Neutrophil (primary cell): ENCODE data around the gene RPS6KA2.

Experiments
- H3K27ac ChIP-seq: fragments of 200-600 bp; sonication (generic); 2 replicates; pipeline ENCODE4 v1.5.1; 2016; ENCODE audit warnings: mild to moderate bottlenecking, moderate library complexity
- H3K27me3 ChIP-seq: fragments of 200-600 bp; sonication (generic); 2 replicates; pipeline ENCODE4 v1.6.0; 2016; ENCODE audit warnings: mild to moderate bottlenecking
- H3K36me3 ChIP-seq: fragments of 200-600 bp; sonication (generic); 2 replicates; pipeline ENCODE4 v1.5.1; 2017
- H3K4me1 ChIP-seq, 2 experiments: fragments of 200-600 bp in 1 of 2; sonication (generic) in 1 of 2; 1 replicate in 1 of 2; 2 replicates in 1 of 2; pipeline versions ENCODE4 v1.5.1 to v1.6.1; 2013 to 2016; ENCODE audit warnings: low read depth in 1 of 2, low read length in 1 of 2, mild to moderate bottlenecking in 1 of 2, moderate library complexity in 1 of 2; ENCODE audit not compliant: control insufficient read depth in 1 of 2, insufficient read depth in 1 of 2
- H3K4me3 ChIP-seq, 2 experiments: fragments of 200-600 bp in 1 of 2; sonication (generic) in 1 of 2; 1 replicate in 1 of 2; 2 replicates in 1 of 2; pipeline ENCODE4 v1.5.1; 2013 to 2016; ENCODE audit warnings: low read depth in 1 of 2, low read length in 1 of 2, mild to moderate bottlenecking in 1 of 2, moderate library complexity in 1 of 2
- H3K9me3 ChIP-seq: fragments of 200-600 bp; sonication (generic); 2 replicates; pipeline ENCODE4 v1.5.1; 2016
- CTCF ChIP-seq: fragments of 200-600 bp; sonication (generic); IDR thresholded peaks from 2 replicates; pipeline ENCODE4 v1.5.1; 2016; ENCODE audit warnings: antibody characterized with exemption

Gene RPS6KA2

GRCh38 chr6:166488076-166488685, 138.9 kb downstream of the RPS6KA2 start:
- peak overlapping the region; percentile 85 for H3K27ac ChIP-seq
- peak overlapping the region; percentile 38 to 56 for H3K4me3 ChIP-seq
- TF ChIP-seq CTCF = no peak
- no peaks in the 10 kb centered on the region for H3K27me3 ChIP-seq
- peaks cover 77% of the 10 kb centered on the region for H3K36me3 ChIP-seq
- H3K4me1 ChIP-seq = peaks cover 9 to 12% of the 10 kb centered on the region in 2 experiments
- H3K9me3 ChIP-seq = no peaks in the 10 kb centered on the region

GRCh38 chr6:166487148-166487547, 139.9 kb downstream of the RPS6KA2 start:
- Histone ChIP-seq H3K4me1 (peaks cover 9 to 12% of the 10 kb centered on the region in 2 experiments), H3K27me3 (no peaks in the 10 kb centered on the region), H3K4me3 (no peak overlapping the region), H3K27ac (peak overlapping the region; percentile 85), H3K9me3 (no peaks in the 10 kb centered on the region), H3K36me3 (peaks cover 82% of the 10 kb centered on the region)
- TF ChIP-seq CTCF = no peak

GRCh38 chr6:166486536-166486880, 140.5 kb downstream of the RPS6KA2 start:
- Histone ChIP-seq H3K4me3 (no peak overlapping the region), H3K27ac (no peak overlapping the region), H3K36me3 (peaks cover 82% of the 10 kb centered on the region), H3K27me3 (no peaks in the 10 kb centered on the region), H3K9me3 (no peaks in the 10 kb centered on the region), H3K4me1 (peaks cover 9 to 12% of the 10 kb centered on the region in 2 experiments)
- TF ChIP-seq CTCF = no peak

- Histone ChIP-seq H3K27me3 (no peaks in the 10 kb centered on the region), H3K9me3 (no peaks in the 10 kb centered on the region), H3K27ac (no peak overlapping the region), H3K4me3 (no peak overlapping the region), H3K4me1 (peaks cover 9 to 12% of the 10 kb centered on the region in 2 experiments), H3K36me3 (peaks cover 79% of the 10 kb centered on the region)
- no peak for TF ChIP-seq CTCF
Observed at GRCh38 chr6:166485651-166486535, 141.2 kb downstream of the RPS6KA2 start.

- Histone ChIP-seq H3K4me1 (peaks cover 9 to 12% of the 10 kb centered on the region in 2 experiments), H3K4me3 (no peak overlapping the region), H3K36me3 (peaks cover 72% of the 10 kb centered on the region), H3K9me3 (no peaks in the 10 kb centered on the region), H3K27me3 (no peaks in the 10 kb centered on the region), H3K27ac (no peak overlapping the region)
- no peak for TF ChIP-seq CTCF
Observed at GRCh38 chr6:166484863-166485262, 142.2 kb downstream of the RPS6KA2 start.
